ENCODE results near the gene APH1B. TPM values are rescaled to one million over a fixed set of nuclear protein-coding genes. Genes with fewer than 3 reads are reported as not detected.

Gene APH1B
- total RNA-seq, 2 donors from 2014 or later: 11.8 to 17.6 TPM

- Mint-ChIP-seq H3K27me3 (peaks cover 39% of the 10 kb centered on the region), H3K27ac (no peak overlapping the region), H3K4me1 (peaks cover 4% of the 10 kb centered on the region), H3K36me3 (ENCODE audit: low read depth) (no peaks in the 10 kb centered on the region), H3K4me3 (no peak overlapping the region)
- ATAC-seq (no peak), DNase-seq (no peak)
- no peaks in the 10 kb centered on the region for H3K9me3 ChIP-seq (ENCODE audit: control insufficient read depth, low read length, poor library complexity, severe bottlenecking)
Observed at GRCh38 chr15:63345391-63345752, 68.0 kb downstream of the APH1B start.

DNA sequence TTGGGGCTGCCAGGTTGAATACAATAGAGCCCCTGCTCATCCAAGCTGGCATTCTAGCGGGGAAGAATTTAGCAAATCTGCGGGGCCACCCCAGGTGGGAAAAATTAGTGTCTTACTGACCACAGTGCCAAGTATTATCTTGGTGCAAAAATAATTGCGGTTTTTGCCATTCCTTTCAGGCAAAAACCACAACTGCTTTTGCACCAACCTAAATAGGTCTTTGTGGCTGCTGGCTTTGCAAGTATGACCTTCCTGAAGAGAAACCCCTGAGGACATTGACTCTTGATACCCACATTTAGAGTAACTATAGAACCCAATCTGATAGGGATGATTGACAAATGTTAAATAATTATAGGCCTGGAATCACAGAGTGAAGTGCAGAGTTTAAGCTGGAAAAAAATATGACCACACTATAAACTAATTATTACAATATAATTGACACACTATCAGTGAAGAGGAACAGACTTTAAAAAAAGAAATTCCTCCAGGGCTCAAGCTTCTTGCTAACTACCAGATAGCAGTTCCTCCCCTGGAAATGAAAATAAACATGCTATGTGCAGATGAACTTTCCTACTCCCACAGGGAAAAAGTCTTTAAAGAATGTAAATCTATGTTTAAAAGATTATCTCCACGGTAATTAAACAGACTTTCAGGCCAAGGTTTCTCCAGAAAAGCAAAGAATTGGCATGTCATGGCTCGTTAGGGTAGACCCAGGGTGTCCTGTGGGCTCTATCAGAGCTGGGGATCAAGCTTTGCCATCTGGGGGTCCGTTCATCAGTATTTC, 69.9 kb downstream of the APH1B start:
- no peaks in the 10 kb centered on the region for H3K9me3 ChIP-seq (ENCODE audit: control insufficient read depth, low read length, poor library complexity, severe bottlenecking)
- no peak for ATAC-seq
- H3K4me1 Mint-ChIP-seq: peaks cover 4% of the 10 kb centered on the region
- DNase-seq: no peak
- peaks cover 25% of the 10 kb centered on the region for H3K27me3 Mint-ChIP-seq
- no peak overlapping the region for H3K4me3 Mint-ChIP-seq
- no peaks in the 10 kb centered on the region for H3K36me3 Mint-ChIP-seq (ENCODE audit: low read depth)
- no peak overlapping the region for H3K27ac Mint-ChIP-seq

GRCh38 chr15:63348392-63348791, 71.0 kb downstream of the APH1B start:
- DNase-seq: no peak
- no peaks in the 10 kb centered on the region for H3K36me3 Mint-ChIP-seq (ENCODE audit: low read depth)
- H3K9me3 ChIP-seq (ENCODE audit: control insufficient read depth, low read length, poor library complexity, severe bottlenecking): no peaks in the 10 kb centered on the region
- ATAC-seq: no peak
- H3K27ac Mint-ChIP-seq: no peak overlapping the region
- no peak overlapping the region for H3K4me3 Mint-ChIP-seq
- peaks cover 4% of the 10 kb centered on the region for H3K4me1 Mint-ChIP-seq
- H3K27me3 Mint-ChIP-seq: peaks cover 29% of the 10 kb centered on the region

DNA sequence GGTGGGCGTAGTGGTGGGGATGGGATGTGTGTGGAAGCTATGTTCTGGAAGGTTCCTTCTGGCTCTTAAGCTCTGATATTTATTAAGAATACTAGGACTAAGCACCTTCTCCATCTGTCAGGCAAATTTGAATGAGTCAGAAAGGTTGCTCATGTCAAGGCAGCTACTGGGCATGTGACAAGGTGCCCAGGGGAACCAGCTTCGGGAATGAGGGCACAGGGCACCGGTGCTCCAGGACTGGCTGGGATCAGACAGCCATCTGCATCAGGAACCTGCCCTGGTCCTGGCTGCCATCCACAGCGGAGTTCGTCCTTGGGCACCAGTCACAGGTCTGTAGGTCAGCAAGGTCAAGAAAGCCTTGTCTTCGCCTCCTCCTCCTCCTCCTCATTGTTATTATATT, 71.8 kb downstream of the APH1B start:
- ATAC-seq (no peak), DNase-seq (no peak)
- Mint-ChIP-seq H3K4me3 (no peak overlapping the region), H3K27ac (no peak overlapping the region), H3K27me3 (peaks cover 22% of the 10 kb centered on the region), H3K36me3 (ENCODE audit: low read depth) (no peaks in the 10 kb centered on the region), H3K4me1 (peaks cover 4% of the 10 kb centered on the region)
- no peaks in the 10 kb centered on the region for H3K9me3 ChIP-seq (ENCODE audit: control insufficient read depth, low read length, poor library complexity, severe bottlenecking)

DNA sequence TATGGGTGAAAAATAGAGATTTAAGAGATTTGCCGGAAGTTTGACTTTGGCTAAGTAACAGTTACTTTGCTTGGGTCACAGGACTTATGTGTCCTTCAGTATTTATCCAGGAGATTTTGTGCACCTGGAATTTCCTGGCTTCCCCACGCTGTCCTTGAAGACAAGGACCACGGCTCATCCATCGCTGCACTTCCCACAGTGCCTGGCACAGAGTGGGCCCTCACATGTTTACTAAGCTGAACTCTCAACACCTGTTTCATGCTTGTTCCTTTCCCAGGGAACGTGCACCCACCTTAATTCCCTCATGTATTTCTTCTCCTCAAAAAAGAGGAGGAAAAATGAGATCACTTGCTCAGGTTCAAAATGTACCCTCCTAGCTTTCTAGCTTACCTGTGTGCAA, 72.2 kb downstream of the APH1B start:
- Mint-ChIP-seq H3K4me3 (no peak overlapping the region), H3K27me3 (peaks cover 21% of the 10 kb centered on the region), H3K36me3 (ENCODE audit: low read depth) (no peaks in the 10 kb centered on the region), H3K4me1 (peaks cover 4% of the 10 kb centered on the region), H3K27ac (no peak overlapping the region)
- H3K9me3 ChIP-seq (ENCODE audit: control insufficient read depth, low read length, poor library complexity, severe bottlenecking): no peaks in the 10 kb centered on the region
- DNase-seq: no peak
- ATAC-seq: no peak

GRCh38 chr15:63350178-63350621, 72.8 kb downstream of the APH1B start:
- Mint-ChIP-seq H3K27me3 (peaks cover 21% of the 10 kb centered on the region), H3K36me3 (ENCODE audit: low read depth) (no peaks in the 10 kb centered on the region), H3K27ac (no peak overlapping the region), H3K4me1 (no peaks in the 10 kb centered on the region), H3K4me3 (no peak overlapping the region)
- DNase-seq (no peak), ATAC-seq (no peak)
- H3K9me3 ChIP-seq (ENCODE audit: control insufficient read depth, low read length, poor library complexity, severe bottlenecking): no peaks in the 10 kb centered on the region

DNA sequence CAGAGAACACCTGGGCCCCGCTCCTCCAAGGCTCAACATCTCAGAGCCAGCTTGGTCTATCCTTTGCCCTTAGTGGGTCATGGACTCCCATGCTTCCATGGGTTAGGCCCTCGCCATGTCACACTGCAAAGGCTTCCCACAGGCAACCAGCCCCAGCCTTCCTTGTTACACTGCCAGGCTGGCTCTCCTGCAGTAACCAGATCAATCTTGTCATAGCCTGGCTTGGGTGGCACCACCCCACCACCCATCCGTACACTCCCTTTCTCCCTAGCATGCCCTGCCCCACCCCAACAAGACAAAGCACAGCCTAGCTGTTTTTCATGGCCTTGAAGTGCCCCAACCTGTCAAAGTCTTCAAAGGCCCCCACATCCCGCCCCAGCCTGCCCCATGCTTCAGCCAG, 73.8 kb downstream of the APH1B start:
- Mint-ChIP-seq H3K36me3 (ENCODE audit: low read depth) (no peaks in the 10 kb centered on the region), H3K27me3 (peaks cover 21% of the 10 kb centered on the region), H3K4me3 (no peak overlapping the region), H3K4me1 (no peaks in the 10 kb centered on the region), H3K27ac (no peak overlapping the region)
- no peaks in the 10 kb centered on the region for H3K9me3 ChIP-seq (ENCODE audit: control insufficient read depth, low read length, poor library complexity, severe bottlenecking)
- ATAC-seq: no peak
- DNase-seq: no peak

DNA sequence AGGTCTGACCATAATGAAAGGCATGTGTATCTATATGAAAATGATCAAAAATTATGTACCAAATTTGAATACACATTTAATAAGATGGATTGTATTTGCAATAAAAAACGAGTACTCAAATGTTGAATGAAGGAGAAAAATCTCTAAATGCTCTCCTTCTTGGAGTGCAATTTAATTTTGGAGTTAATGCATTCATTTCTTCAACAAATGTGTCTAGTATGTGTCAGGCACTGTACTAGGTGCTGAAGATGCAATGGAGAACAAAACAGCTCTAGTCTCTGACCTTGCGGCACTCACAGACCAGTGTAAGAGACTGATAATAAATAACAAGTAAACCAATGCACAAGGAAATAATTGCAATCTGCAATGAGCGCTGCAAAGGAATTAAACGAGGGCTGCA, 75.4 kb downstream of the APH1B start:
- ATAC-seq: no peak
- Mint-ChIP-seq H3K27me3 (peaks cover 18% of the 10 kb centered on the region), H3K4me3 (no peak overlapping the region), H3K27ac (no peak overlapping the region), H3K4me1 (no peaks in the 10 kb centered on the region), H3K36me3 (ENCODE audit: low read depth) (no peaks in the 10 kb centered on the region)
- DNase-seq: no peak
- H3K9me3 ChIP-seq (ENCODE audit: control insufficient read depth, low read length, poor library complexity, severe bottlenecking): no peaks in the 10 kb centered on the region

- H3K9me3 ChIP-seq (ENCODE audit: control insufficient read depth, low read length, poor library complexity, severe bottlenecking): no peaks in the 10 kb centered on the region
- ATAC-seq: no peak
- Mint-ChIP-seq H3K27ac (no peak overlapping the region), H3K4me3 (no peak overlapping the region), H3K27me3 (peaks cover 23% of the 10 kb centered on the region), H3K4me1 (no peaks in the 10 kb centered on the region), H3K36me3 (ENCODE audit: low read depth) (no peaks in the 10 kb centered on the region)
- DNase-seq: no peak
Observed at GRCh38 chr15:63353261-63353660, 75.9 kb downstream of the APH1B start.

- Mint-ChIP-seq H3K27me3 (peaks cover 26% of the 10 kb centered on the region), H3K36me3 (ENCODE audit: low read depth) (no peaks in the 10 kb centered on the region), H3K4me1 (peaks cover 2% of the 10 kb centered on the region), H3K4me3 (no peak overlapping the region), H3K27ac (no peak overlapping the region)
- H3K9me3 ChIP-seq (ENCODE audit: control insufficient read depth, low read length, poor library complexity, severe bottlenecking): no peaks in the 10 kb centered on the region
- DNase-seq: no peak
- no peak for ATAC-seq
Observed at GRCh38 chr15:63353887-63354286, 76.5 kb downstream of the APH1B start.

GRCh38 chr15:63354821-63355650, 77.6 kb downstream of the APH1B start:
- no peak for ATAC-seq
- Mint-ChIP-seq H3K27ac (no peak overlapping the region), H3K4me3 (no peak overlapping the region), H3K27me3 (peaks cover 38% of the 10 kb centered on the region), H3K36me3 (ENCODE audit: low read depth) (no peaks in the 10 kb centered on the region), H3K4me1 (peaks cover 3% of the 10 kb centered on the region)
- H3K9me3 ChIP-seq (ENCODE audit: control insufficient read depth, low read length, poor library complexity, severe bottlenecking): no peaks in the 10 kb centered on the region
- DNase-seq: no peak

- Mint-ChIP-seq H3K27me3 (peaks cover 56% of the 10 kb centered on the region), H3K4me3 (no peak overlapping the region), H3K27ac (no peak overlapping the region), H3K4me1 (peaks cover 3% of the 10 kb centered on the region), H3K36me3 (ENCODE audit: low read depth) (peaks cover 2% of the 10 kb centered on the region)
- no peaks in the 10 kb centered on the region for H3K9me3 ChIP-seq (ENCODE audit: control insufficient read depth, low read length, poor library complexity, severe bottlenecking)
- ATAC-seq (no peak), DNase-seq (no peak)
Observed at GRCh38 chr15:63357061-63357460, 79.7 kb downstream of the APH1B start.

- DNase-seq (no peak), ATAC-seq (no peak)
- Mint-ChIP-seq H3K4me3 (no peak overlapping the region), H3K4me1 (peaks cover 3% of the 10 kb centered on the region), H3K27ac (no peak overlapping the region), H3K27me3 (peaks cover 59% of the 10 kb centered on the region), H3K36me3 (ENCODE audit: low read depth) (peaks cover 2% of the 10 kb centered on the region)
- no peaks in the 10 kb centered on the region for H3K9me3 ChIP-seq (ENCODE audit: control insufficient read depth, low read length, poor library complexity, severe bottlenecking)
Observed at GRCh38 chr15:63357731-63358130, 80.3 kb downstream of the APH1B start.

Measured in T-helper 17 cell (primary cell).